ENCODE measurements around the gene ITPR2. TPM values are rescaled to one million over a fixed set of nuclear protein-coding genes. Genes with fewer than 3 reads are reported as not detected.

ITPR2 gene
- polyA plus RNA-seq, 1 of the 3 experiments (the other 2 are of a cell fraction), result 2.3 TPM

DNA sequence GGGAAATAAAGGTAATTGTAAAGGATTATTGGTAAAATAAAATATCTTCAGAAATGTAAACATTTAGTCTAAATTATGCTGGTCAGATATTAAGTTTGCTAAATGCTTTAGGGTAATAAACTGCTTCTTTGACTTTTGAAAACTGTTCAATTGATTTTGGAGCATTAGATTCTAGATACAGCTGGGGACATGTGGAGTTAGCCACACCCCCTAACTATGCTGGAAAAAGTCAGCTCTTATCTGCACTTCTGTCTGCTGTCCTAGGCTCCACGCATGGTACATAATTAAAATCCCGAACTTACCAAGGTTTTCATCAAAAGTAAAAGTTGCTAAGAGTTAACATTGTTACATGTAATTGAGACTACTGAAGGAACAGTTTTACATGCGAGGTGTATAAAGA, 78.8 kb downstream of the ITPR2 start:
- no peaks in the 10 kb centered on the region for H3K36me3 ChIP-seq (replicated peaks in 1 of 2; ENCODE audit: control insufficient read depth in 1 of 2, insufficient read depth in 2 of 2, low read length in 1 of 2)
- peaks cover 3 to 10% of the 10 kb centered on the region in 2 experiments; a peak in 3 of 4 replicates for H3K4me1 ChIP-seq (ENCODE audit: control insufficient read depth in 1 of 2, insufficient read depth in 2 of 2, low read depth in 1 of 2, low read length in 1 of 2)
- no peaks in the 10 kb centered on the region for H3K27me3 ChIP-seq (ENCODE audit: insufficient read depth)
- TF ChIP-seq NFIC (IDR thresholded peaks at IDR 0.05; ENCODE audit: borderline replicate concordance), result no peak
- TF ChIP-seq MEF2A (IDR thresholded peaks at IDR 0.05; ENCODE audit: borderline replicate concordance, low read depth), result no peak
- TF ChIP-seq GATA2 (CRISPR knock-in tag; IDR thresholded peaks at IDR 0.05), result no peak
- TF ChIP-seq POLR2AphosphoS5 (IDR thresholded peaks at IDR 0.05; ENCODE audit: low read depth, low read length), result no peak
- TF ChIP-seq, protein P1, sequence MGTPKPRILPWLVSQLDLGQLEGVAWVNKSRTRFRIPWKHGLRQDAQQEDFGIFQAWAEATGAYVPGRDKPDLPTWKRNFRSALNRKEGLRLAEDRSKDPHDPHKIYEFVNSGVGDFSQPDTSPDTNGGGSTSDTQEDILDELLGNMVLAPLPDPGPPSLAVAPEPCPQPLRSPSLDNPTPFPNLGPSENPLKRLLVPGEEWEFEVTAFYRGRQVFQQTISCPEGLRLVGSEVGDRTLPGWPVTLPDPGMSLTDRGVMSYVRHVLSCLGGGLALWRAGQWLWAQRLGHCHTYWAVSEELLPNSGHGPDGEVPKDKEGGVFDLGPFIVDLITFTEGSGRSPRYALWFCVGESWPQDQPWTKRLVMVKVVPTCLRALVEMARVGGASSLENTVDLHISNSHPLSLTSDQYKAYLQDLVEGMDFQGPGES (IDR thresholded peaks at IDR 0.05; ENCODE audit: low read depth, low read length), result no peak
- TF ChIP-seq CHD2 (IDR thresholded peaks at IDR 0.05; ENCODE audit: low read length, partially characterized antibody), result no peak
- TF ChIP-seq, protein P2, sequence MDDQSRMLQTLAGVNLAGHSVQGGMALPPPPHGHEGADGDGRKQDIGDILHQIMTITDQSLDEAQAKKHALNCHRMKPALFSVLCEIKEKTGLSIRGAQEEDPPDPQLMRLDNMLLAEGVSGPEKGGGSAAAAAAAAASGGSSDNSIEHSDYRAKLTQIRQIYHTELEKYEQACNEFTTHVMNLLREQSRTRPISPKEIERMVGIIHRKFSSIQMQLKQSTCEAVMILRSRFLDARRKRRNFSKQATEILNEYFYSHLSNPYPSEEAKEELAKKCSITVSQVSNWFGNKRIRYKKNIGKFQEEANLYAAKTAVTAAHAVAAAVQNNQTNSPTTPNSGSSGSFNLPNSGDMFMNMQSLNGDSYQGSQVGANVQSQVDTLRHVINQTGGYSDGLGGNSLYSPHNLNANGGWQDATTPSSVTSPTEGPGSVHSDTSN (IDR thresholded peaks at IDR 0.05), result no peak
- no peak for TF ChIP-seq RFX5 (IDR thresholded peaks at IDR 0.05; ENCODE audit: low read length)
- TF ChIP-seq, protein P3, sequence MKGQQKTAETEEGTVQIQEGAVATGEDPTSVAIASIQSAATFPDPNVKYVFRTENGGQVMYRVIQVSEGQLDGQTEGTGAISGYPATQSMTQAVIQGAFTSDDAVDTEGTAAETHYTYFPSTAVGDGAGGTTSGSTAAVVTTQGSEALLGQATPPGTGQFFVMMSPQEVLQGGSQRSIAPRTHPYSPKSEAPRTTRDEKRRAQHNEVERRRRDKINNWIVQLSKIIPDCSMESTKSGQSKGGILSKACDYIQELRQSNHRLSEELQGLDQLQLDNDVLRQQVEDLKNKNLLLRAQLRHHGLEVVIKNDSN (IDR thresholded peaks at IDR 0.05; ENCODE audit: borderline replicate concordance, low read depth), result no peak
- TF ChIP-seq, protein P4, sequence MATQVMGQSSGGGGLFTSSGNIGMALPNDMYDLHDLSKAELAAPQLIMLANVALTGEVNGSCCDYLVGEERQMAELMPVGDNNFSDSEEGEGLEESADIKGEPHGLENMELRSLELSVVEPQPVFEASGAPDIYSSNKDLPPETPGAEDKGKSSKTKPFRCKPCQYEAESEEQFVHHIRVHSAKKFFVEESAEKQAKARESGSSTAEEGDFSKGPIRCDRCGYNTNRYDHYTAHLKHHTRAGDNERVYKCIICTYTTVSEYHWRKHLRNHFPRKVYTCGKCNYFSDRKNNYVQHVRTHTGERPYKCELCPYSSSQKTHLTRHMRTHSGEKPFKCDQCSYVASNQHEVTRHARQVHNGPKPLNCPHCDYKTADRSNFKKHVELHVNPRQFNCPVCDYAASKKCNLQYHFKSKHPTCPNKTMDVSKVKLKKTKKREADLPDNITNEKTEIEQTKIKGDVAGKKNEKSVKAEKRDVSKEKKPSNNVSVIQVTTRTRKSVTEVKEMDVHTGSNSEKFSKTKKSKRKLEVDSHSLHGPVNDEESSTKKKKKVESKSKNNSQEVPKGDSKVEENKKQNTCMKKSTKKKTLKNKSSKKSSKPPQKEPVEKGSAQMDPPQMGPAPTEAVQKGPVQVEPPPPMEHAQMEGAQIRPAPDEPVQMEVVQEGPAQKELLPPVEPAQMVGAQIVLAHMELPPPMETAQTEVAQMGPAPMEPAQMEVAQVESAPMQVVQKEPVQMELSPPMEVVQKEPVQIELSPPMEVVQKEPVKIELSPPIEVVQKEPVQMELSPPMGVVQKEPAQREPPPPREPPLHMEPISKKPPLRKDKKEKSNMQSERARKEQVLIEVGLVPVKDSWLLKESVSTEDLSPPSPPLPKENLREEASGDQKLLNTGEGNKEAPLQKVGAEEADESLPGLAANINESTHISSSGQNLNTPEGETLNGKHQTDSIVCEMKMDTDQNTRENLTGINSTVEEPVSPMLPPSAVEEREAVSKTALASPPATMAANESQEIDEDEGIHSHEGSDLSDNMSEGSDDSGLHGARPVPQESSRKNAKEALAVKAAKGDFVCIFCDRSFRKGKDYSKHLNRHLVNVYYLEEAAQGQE (IDR thresholded peaks at IDR 0.05; ENCODE audit: low read depth, low read length), result no peak
- no peak for TF ChIP-seq MXI1 (IDR thresholded peaks at IDR 0.05; ENCODE audit: low read depth, low read length)
- no peak overlapping the region for H3K9ac ChIP-seq
- H3F3A ChIP-seq (replicated peaks; ENCODE audit: insufficient read depth), result peaks cover 16% of the 10 kb centered on the region
- no peak overlapping the region for H3K4me3 ChIP-seq (ENCODE audit: low read depth in 2 of 2, low read length in 1 of 2)
- no peak overlapping the region for H2AFZ ChIP-seq (ENCODE audit: low read depth)
- no peak for DNase-seq
- no peak overlapping the region for H3K27ac ChIP-seq (ENCODE audit: low read depth in 2 of 2, low read length in 1 of 2)
- H4K20me1 ChIP-seq (ENCODE audit: insufficient read depth), result no peaks in the 10 kb centered on the region
- H3K9me3 ChIP-seq, result peaks cover 6% of the 10 kb centered on the region; the same call in 1 of the 2 replicates
- CTCF ChIA-PET, result interaction anchor here (0.7 to 1.3 kb wide), 3 partner anchors 9 to 52 kb away, joined by 3 to 4 read pairs (median 3); no protein-coding TSS in a partner anchor
- no peaks in the 10 kb centered on the region for H3K79me2 ChIP-seq (ENCODE audit: insufficient read depth)
- WGBS (ENCODE audit: low lambda C conversion rate), result 89% methylated on average over 3 of the region's 3 CpGs
- POLR2A ChIA-PET, result no interaction called here
- H3K9me2 ChIP-seq, result no peaks in the 10 kb centered on the region
- H3K4me2 ChIP-seq, result no peak overlapping the region
